BJ (cell line): ENCODE data around the gene CPA4. TPM values are rescaled to one million over a fixed set of nuclear protein-coding genes. Genes with fewer than 3 reads are reported as not detected.

Experiments
- CTCF ChIA-PET: fragments of 350-600 bp; formaldehyde crosslinking; extraction: SDS; loops from one replicate; lab custom pipeline; 2021; ENCODE audit warnings: antibody characterized with exemption, inconsistent platforms; lab: Yijun Ruan, JAX
- POLR2A ChIA-PET: fragments of 300-600 bp; sonication (Branson Sonifier 250); formaldehyde crosslinking; extraction: SDS; loops from one replicate; lab custom pipeline; 2021; ENCODE audit warnings: antibody characterized with exemption; lab: Charles Lee
- DNase-seq: peaks from one replicate; pipeline ENCODE4 v3.0.0-alpha.2; 2011; ENCODE audit warnings: low read depth
- H3K27me3 ChIP-seq: 2 replicates; pipeline ENCODE4 v1.6.0; 2011; ENCODE audit warnings: low read length; ENCODE audit not compliant: control insufficient read depth, insufficient read depth
- H3K36me3 ChIP-seq: 2 replicates; pipeline ENCODE4 v1.5.1; 2011; ENCODE audit warnings: low read length; ENCODE audit not compliant: control insufficient read depth, insufficient read depth
- H3K4me3 ChIP-seq: 2 replicates; pipeline ENCODE4 v1.5.1; 2011; ENCODE audit warnings: low read depth, mild to moderate bottlenecking, control low read depth, low read length
- CTCF ChIP-seq: IDR thresholded peaks from 2 replicates; pipeline ENCODE4 v1.5.1; 2011; ENCODE audit warnings: low read depth, mild to moderate bottlenecking, control low read depth, inconsistent platforms, low read length, moderate library complexity; ENCODE audit not compliant: insufficient read depth
- polyA plus RNA-seq: library from polyadenylated mRNA; depleted of rRNA; stranded (reverse); fragments of >200 nt; gene quantifications from 2 replicates; pipeline ENCODE4 v1.2.3, GENCODE V29; 2011

CPA4 gene
- polyA plus RNA-seq, 1 experiment: 52.5 TPM

GRCh38 chr7:130279906-130280305 lies 13.1 kb upstream of the CPA4 start:
- POLR2A ChIA-PET: no interaction called here
- Histone ChIP-seq H3K4me3 (no peak overlapping the region), H3K36me3 (no peaks in the 10 kb centered on the region), H3K27me3 (no peaks in the 10 kb centered on the region)
- no peak for TF ChIP-seq CTCF
- DNase-seq: no peak
- CTCF ChIA-PET: interaction anchor here (0.9 kb wide), 1 partner anchor 151 kb away, joined by 3 read pairs; no protein-coding TSS in a partner anchor

- POLR2A ChIA-PET: no interaction called here
- Histone ChIP-seq H3K4me3 (no peak overlapping the region), H3K27me3 (no peaks in the 10 kb centered on the region), H3K36me3 (no peaks in the 10 kb centered on the region)
- CTCF ChIA-PET: interaction anchor here (1.0 to 1.2 kb wide), 2 partner anchors 11 to 73 kb away, joined by 3 read pairs; no protein-coding TSS in a partner anchor
- TF ChIP-seq CTCF: no peak
- no peak for DNase-seq
Observed at GRCh38 chr7:130281260-130281659, 11.7 kb upstream of the CPA4 start.

- no peak for DNase-seq
- POLR2A ChIA-PET: no interaction called here
- Histone ChIP-seq H3K27me3 (no peaks in the 10 kb centered on the region), H3K4me3 (no peak overlapping the region), H3K36me3 (no peaks in the 10 kb centered on the region)
- TF ChIP-seq CTCF: no peak
- CTCF ChIA-PET: interaction anchor here (3.4 kb wide), 1 partner anchor 9 kb away, joined by 11 read pairs; no protein-coding TSS in a partner anchor
Observed at GRCh38 chr7:130286881-130287280, 6.1 kb upstream of the CPA4 start.

GRCh38 chr7:130288168-130288567 lies 4.8 kb upstream of the CPA4 start:
- no peak for TF ChIP-seq CTCF

GRCh38 chr7:130288829-130289228 lies 4.1 kb upstream of the CPA4 start:
- ChIA-PET POLR2A (no interaction called here), CTCF (interaction anchor here (0.7 to 3.4 kb wide), 2 partner anchors 11 to 15 kb away, joined by 4 to 11 read pairs; no protein-coding TSS in a partner anchor)
- H3K27me3 ChIP-seq: no peaks in the 10 kb centered on the region
- no peak overlapping the region for H3K4me3 ChIP-seq
- H3K36me3 ChIP-seq: no peaks in the 10 kb centered on the region
- no peak for TF ChIP-seq CTCF
- no peak for DNase-seq

More at GRCh38 chr7:130288168-130288567, 4.8 kb upstream of the CPA4 start:
- Histone ChIP-seq H3K27me3 (no peaks in the 10 kb centered on the region), H3K36me3 (no peaks in the 10 kb centered on the region), H3K4me3 (no peak overlapping the region)
- no peak for DNase-seq
- ChIA-PET POLR2A (no interaction called here), CTCF (interaction anchor here (0.7 to 3.4 kb wide), 2 partner anchors 11 to 14 kb away, joined by 4 to 11 read pairs; no protein-coding TSS in a partner anchor)
